ENCODE results near the gene GSTM4.

The GSTM4 gene

DNA sequence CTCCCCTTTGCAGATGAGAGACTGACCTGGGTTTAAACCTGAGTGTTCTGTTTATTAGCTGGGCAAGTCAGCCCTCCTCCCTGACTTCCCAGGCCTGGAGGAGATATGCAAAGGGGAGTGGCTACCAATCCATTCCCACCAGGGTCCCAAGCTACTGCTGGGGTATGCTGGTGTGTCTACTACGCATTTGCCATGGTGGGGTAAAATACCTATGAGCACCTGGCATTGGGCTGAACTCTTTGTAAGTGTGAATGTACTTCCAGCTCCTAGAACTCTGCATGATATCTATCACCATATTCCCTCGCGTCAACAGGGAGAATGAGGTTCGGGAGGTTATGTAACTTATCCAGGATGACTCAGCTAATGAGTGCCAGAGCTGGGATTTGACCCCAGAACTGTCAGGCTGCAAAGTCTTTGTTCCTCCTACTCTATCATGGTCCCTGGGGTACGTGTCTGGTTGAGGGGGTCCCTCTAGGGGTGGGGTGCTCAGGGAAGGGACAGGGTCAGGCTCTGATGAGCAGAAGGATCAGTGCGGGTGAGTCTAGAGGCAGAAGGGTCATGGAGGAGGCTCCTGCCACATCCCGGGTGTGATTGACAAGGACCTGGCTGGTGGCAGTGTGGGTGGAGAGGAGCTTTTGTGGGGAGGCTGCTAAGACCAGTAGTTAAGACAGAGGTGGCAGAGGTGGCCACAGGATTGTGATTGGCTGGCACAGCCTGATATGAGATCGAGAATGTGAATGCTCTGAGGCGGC is 19.5 kb upstream of the GSTM4 start:
- in situ Hi-C loops (cut with HindIII; ENCODE audit: low sequenced_read_pairs), result no loop called here

DNA sequence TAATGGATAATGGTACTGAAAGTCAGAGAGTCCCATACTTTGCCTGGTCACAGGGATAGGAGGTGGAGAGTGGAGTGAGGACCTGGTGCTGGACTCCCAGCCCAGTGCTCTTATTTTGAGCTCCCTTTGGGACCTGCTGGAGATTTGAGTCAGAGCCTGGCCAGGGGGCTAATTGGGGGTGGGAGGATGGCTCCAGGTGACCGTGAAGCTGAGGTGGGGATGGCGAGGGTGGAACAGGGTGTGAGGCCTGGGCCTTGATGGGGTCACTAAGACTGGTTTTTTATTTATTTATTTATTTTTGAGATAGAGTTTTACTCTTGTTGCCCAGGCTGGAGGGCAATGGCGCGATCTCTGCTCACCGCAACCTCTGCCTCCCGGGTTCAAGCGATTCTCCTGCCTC is 18.5 kb upstream of the GSTM4 start:
- in situ Hi-C loops (cut with HindIII; ENCODE audit: low sequenced_read_pairs), result no loop called here

DNA sequence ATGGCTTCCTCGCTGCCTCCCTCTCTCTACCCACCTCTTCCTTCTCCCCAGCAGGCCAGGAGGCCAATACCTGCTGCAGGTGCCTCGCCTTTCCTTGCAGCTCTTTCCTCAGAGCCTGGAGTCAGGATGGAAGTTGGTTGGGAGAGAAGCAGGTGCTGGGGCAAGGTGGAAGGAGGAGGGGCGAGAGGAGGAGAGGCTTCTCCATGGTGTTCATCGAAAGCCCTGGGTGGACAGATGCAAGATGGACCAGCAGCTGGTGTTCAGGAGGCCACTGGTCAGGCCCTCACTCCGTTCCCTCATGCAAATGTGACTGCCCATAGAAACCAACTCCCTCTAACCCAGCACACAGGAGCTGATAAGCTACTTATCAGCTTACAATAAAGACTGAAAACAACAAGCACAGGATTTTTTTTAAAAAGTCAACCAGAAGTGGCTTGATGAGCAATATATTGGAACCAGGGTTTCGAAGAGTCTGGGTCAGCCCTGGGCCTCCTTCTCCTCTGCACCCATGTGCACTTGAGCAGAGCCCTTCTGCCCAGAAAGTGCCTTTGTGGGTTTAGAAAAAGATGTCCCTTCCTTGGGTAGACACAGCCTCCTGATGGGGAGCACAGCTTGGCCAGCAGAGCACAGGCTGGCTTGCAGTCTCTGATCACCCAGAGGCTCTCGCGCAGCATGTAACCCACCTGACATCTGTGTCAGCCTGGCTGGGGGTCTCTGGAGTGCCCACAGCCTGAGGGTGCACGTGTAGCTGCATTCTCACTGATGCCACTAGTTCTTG is 16.6 kb upstream of the GSTM4 start:
- in situ Hi-C loops (cut with HindIII; ENCODE audit: low sequenced_read_pairs), result no loop called here

DNA sequence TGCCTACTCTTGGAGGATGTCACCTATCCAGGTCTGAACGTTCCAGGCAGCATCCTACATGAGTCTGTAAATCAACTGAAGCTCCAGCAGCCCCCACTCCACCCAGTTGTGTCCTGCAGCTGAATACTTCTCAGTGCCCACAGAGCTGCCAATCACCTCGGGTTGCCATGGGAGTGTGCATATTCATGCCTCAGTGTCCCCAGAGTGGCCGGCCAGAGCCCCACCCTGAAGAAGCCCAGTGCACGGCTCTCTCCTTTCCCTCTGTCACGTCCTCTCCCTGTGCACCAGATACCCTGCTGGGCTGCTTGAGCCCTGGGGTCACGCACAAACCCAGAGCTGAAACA is 16.1 kb upstream of the GSTM4 start:
- in situ Hi-C loops (cut with HindIII; ENCODE audit: low sequenced_read_pairs), result loop anchor here (5.0 kb wide), 1 partner anchor 103 kb away; the partner anchor contains the start of gene GPR61

DNA sequence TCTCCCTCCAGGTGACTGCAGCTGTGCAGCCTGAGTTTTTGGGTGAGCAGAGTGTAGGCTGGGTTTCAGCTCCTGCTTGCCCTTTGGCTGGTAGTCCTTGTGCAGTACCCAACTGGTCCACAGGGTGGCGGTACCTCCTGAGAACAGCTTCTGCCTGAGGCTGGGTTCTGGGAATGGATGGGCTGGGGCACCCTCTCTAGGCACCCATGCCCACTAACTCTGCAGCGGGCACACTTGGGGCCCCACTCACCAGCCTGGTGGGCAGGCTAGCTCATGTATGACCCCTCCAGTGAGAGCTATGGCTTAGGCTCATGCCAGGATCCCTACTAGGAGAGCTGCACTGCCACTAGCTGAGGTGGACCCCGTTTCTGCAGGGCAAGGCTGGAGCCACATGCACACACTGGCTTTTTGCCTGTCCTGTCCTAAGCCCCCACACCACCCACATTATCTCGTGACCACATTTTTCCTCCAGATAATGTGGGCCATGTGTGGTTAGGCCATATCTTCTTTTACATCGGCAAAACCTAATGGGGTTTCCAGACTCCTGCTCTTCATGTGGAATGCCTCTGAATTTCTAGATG is 15.5 kb upstream of the GSTM4 start:
- in situ Hi-C loops (cut with HindIII; ENCODE audit: low sequenced_read_pairs), result loop anchor here (5.0 kb wide), 1 partner anchor 103 kb away; the partner anchor contains the start of gene GPR61

DNA sequence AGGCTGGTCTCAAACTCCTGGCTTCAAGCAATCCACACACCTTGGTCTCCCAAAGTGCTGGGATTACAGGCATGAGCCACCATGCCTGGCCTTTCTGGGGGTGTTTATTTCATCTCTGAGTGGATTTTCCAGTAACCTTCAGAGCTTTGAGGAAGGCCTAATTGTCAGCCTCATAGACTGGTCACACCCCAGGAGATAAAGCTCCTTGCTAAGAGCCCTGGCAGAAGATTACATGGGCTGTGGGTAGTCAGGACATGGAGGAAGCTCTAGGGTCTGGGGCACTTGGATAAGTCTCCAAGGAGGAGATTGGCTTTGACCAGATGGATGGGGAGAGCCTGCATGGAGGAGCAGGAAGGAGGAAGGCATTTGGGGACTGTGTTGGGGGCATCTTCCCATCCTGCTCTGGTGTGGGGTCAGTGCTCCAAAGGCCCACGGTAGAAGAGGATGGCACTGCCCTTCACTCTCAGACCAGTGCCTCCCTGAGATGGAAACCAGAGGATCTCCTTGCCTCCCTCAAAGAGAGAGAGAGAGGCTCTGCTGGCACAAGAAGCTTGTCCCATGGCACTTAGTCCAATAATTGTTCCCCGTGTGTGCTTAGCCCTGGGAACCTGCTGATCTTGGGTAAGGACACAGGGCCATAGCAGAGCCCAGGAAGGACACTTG is 14.7 kb upstream of the GSTM4 start:
- in situ Hi-C loops (cut with HindIII; ENCODE audit: low sequenced_read_pairs), result loop anchor here (5.0 kb wide), 1 partner anchor 104 kb away; the partner anchor contains the start of gene GPR61

DNA sequence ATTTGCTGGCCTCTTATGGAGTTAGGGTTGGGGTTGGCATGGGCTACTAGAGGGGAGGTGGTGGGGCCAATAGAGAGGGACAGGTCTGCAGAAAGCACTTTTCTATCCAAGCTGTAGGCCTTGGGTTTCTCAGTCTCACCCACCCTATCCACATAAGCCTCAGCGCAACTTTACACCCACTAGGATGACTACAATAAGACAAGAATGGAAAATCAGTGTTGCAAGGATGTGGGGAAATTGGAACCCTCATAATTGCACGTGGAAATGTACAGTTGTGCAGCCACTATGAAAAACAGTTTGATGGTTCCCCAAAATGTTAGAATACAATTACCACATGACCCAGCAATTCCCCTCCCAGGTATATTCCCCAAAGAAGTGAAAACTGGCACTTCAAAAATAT is 14.0 kb upstream of the GSTM4 start:
- in situ Hi-C loops (cut with HindIII; ENCODE audit: low sequenced_read_pairs), result loop anchor here (5.0 kb wide), 1 partner anchor 105 kb away; the partner anchor contains the start of gene GPR61

DNA sequence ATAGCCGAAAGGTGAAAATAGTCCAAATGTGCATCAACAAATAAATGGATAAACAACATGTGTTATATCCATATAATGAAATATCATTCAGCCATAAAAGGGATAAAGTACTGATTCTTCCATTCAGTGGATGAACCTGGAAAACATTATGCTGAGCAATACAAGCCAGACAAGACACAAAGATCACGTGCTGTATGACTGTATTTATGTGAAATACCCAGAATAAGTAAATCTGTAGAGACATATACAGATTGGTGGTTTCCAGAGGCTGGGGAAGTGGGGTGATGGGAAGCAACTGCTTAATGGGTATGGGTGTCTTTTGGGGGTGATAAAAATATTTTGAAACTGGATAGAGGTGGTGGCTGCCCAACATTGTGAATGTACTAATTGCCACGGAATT is 13.3 kb upstream of the GSTM4 start:
- in situ Hi-C loops (cut with HindIII; ENCODE audit: low sequenced_read_pairs), result loop anchor here (5.0 kb wide), 1 partner anchor 105 kb away; the partner anchor contains the start of gene GPR61

DNA sequence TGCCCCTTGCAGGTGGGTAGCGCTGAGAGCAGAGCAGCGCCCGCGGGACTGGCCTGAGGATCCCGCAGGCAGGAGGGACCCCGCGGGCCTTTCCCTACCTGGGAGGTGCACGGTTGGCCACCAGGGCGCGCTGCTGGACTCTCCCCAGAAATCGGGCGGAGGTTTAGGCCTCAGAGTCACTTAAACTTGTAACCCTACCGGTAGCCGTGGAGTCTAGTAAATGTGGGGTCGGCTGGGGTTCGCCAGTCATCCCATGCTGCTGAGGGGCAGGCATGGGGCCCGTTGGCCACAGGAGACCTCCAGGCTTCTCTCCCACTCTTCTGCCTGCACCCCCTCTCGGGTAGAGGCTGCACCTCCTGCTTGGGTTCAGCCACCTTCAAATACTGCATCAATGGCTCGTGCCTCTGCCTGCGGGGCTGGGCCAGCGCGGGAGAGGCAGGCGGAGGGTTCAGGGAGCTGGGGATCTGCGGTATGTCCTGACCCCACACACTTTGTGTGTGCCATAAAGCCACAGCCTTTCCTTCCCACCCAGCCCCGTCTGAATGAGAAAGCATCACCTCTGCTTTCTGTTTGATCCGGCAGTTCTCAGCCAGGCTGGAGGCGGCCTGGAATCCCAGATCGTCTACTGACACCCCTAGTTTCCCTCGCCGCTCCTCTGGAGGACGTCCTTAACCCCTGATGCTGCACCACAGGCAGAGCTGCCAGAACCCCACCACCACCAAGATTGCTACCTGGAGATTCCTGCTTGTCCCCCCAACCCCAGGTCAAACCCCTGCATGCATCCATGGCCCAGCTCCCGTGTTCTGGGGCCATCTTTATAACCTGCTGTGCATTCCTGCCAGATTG is 12.3 kb upstream of the GSTM4 start:
- in situ Hi-C loops (cut with HindIII; ENCODE audit: low sequenced_read_pairs), result loop anchor here (5.0 kb wide), 1 partner anchor 106 kb away; the partner anchor contains the start of gene GPR61

DNA sequence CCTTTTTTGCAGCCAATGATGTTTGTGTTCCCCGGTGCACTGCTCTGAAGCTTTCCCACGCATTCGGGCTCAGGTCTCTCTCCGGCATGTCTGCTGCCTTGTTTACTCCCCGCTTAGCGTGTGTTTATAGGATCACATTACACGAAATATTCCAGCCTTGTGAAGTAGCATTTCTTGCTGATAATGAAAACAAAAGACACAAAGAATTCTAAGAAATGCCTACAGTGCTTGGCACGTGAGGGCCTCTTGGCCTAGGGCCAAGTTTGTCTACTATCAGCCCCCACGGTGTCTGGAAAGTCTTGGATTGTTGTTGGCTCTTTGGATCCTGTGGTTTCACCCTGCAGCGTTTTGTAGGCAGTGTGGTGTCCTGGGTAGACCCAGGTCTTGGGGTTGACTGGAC is 11.2 kb upstream of the GSTM4 start:
- in situ Hi-C loops (cut with HindIII; ENCODE audit: low sequenced_read_pairs), result loop anchor here (5.0 kb wide), 2 partner anchors 83 to 107 kb away; partner anchors contain the start of gene GPR61

DNA sequence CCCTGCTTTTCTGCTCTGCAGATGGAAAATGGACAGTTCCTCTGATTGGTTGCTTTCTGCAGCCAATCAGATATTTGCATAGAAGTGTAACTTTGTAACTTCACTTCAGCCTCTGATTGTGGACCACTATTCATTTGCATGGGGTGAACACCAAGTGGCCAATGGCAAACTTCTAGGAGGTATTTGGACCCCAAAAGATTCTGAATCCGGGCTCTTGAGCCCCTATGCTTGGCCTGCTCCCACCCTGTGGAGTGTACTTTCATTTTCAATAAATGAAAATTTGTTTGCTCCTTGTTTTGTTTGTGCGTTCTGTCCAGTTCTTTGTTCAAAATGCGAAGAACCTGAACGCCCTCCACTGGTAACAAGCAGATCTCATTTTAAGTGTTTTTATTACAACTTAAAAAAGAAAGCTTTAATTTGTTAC is 6.4 kb upstream of the GSTM4 start:
- in situ Hi-C loops (cut with HindIII; ENCODE audit: low sequenced_read_pairs), result loop anchor here (5.0 kb wide), 1 partner anchor 78 kb away; no protein-coding TSS in a partner anchor

DNA sequence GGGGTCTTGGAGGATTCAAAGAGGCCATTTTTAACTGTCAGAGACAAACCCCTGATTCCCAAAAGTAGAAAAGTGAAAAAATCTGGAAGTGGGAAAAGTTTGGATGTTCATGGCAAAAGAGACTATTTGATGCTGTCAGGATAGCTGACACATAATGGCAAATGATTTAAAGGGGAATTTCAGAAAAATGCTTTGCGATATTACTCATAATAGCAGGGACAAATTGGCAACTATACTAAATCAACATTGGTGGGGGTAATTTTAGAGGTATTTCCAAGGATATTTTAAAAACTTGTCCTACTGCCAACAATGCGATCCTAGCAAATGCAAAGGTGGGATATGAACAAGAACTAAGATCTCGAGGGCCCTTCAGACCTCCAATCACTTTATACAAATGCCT is 5.3 kb upstream of the GSTM4 start:
- in situ Hi-C loops (cut with HindIII; ENCODE audit: low sequenced_read_pairs), result no loop called here

DNA sequence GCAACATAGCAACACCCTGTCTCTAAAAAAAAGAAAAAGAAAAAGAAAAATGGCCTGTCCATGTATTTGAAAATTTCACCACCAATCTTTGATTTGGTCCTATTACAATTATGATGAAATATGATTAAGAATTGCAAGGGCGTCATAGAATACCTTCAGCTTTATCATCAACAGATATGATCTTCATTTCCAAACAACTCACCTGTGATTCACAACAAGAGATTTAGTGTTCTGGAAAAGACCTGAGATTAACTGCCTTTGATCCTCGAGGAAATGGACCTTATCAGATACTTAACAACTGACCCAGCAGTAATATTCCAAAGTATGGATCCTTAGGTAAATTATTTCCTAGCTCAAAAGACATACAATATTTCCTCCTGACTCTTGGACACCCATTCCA is 3.5 kb upstream of the GSTM4 start:
- in situ Hi-C loops (cut with HindIII; ENCODE audit: low sequenced_read_pairs), result no loop called here

DNA sequence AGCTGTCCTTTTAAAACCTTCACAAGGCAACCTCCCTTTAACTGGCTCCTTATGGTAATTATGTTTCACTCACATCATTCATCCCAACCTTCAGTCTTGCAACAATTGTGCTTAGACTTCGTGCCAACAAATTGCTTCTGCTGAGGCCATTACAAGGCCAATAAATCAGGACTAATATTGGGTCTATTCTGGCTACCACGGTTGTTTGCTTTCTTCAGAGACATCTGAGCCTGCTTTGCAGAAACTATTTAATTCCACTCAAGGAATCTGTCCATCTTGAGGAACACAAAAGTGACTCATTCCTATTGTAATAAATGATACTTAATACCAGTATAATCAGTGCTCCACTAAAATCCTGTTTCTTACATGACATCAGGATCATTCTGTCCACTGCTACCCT is 2.6 kb upstream of the GSTM4 start:
- in situ Hi-C loops (cut with HindIII; ENCODE audit: low sequenced_read_pairs), result no loop called here

DNA sequence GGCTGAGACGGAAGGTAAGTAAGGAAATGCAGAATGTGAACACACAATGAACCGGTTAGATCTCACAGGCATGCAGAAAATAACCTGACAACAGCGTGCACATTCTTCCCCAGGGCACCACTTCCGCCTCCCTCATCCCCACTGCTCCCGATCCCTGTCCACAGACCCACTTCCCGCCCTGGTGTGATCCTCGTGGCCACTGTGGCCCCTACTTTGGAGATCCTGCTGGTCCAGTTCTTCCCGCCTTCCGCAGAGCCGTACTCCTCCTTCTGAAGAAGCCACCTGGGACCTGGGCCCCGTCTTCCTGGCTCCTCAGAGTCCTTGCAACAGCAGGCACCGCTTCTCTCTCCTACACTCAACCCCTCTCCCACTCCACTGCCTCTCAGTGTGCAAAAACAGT is 1.4 kb upstream of the GSTM4 start:
- in situ Hi-C loops (cut with HindIII; ENCODE audit: low sequenced_read_pairs), result no loop called here

DNA sequence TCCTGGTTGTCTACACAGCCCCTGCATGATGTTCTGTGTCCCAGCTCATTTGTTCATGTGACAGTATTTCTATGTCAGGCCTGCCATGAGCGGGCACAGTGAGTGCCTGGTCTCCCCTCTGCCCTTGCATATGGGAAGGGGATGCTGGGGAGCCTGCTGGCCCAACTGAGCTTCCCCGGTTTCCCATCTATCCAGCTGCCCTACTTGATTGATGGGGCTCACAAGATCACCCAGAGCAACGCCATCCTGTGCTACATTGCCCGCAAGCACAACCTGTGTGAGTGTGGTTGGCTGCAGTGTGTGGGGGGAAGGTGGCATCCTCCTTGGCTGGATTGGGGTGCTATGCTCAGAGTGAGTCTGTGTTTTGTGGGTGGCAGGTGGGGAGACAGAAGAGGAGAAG is 1.5 kb downstream of the GSTM4 start:
- in situ Hi-C loops (cut with HindIII; ENCODE audit: low sequenced_read_pairs), result no loop called here

DNA sequence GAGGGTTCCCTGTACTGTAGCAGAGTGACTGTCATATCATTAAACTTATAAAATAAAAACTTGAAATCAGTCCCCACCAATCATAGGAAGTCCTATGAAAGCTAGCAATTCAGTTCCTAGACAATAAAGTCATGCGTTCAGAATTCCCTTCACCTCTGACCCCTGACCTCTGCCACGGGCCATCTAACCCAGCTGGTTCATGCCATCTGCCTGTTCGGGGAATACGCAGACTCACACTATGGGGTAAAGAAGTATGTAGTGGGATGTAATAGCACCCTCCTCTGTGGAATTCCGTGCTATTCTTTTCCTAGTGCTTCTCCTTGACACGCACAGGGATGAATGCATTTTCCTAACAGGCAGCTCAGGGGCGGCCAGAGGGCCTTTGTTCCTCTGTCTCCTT is 2.1 kb downstream of the GSTM4 start:
- in situ Hi-C loops (cut with HindIII; ENCODE audit: low sequenced_read_pairs), result no loop called here

DNA sequence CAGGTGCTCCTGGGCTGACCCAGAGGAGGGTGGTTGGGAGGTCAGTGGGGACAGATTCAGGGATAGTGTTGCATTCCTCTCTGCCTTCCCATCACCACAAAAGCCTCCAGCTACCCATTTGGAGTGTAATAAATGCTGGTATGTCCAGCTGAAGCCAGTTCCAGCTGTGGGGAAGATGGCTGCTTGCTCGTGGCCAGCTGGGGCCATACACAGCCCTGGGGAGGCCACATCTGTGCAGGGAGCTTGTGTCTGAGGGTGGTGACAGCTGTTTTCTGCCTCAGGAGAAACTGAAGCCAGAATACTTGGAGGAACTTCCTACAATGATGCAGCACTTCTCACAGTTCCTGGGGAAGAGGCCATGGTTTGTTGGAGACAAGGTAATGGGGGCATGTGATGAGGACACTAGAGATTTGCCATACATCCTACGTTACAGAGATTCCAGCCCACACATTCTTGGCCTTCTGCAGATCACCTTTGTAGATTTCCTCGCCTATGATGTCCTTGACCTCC is 2.7 kb downstream of the GSTM4 start:
- in situ Hi-C loops (cut with HindIII; ENCODE audit: low sequenced_read_pairs), result no loop called here

DNA sequence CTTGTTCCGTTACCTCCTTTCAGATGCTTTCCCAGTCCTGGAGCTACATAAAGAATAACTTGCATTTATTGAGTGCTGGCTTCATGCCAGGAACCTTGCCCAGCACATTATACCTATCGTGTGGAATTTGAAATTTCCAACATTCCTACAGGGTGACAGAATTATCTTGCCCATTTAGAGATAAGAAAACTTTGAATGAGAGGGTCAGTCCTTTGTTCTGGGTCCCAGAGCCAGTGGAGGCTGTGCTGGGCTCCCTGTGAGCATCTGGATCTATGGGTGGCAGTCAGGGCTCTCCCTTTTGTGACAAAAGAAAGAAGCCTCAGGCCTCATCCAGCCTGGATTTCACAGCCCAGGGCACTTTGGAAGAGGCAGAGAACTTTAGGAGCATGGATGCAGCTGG is 3.2 kb downstream of the GSTM4 start:
- in situ Hi-C loops (cut with HindIII; ENCODE audit: low sequenced_read_pairs), result no loop called here
